ENCODE results near the gene S100A7.

DNA sequence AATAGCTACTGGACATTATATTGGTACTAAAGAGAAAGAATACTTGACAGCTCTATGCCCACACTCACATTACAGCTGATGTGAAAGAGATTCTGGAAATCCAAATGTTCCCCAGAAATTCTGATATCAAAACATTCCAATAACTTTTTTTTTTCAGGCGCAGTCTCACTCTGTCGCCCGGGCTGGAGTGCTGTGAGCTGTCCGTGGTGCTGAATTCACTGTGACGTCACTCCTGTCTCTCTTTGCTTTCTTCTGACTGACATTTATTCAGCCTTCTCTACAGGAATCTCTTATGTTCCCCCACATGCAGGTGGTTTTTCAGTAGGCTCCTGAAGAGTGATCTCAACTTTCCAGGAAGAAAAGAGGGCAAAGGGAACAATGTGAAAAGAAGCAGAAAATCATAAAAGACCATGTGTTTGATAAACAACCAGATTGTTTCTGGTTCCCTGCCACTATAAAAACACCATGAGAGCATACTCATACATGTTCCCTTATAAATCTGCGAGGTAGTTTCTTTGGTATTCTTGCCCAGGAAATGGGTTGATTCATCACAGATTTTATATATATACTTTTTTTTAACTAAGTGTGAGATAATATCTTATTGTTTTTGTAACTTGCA is 37.9 kb downstream of the S100A7 start:
- TF ChIP-seq EZH2 (IDR thresholded peaks at IDR 0.05; ENCODE audit: insufficient read depth, poor library complexity, severe bottlenecking) (no peak), EZH2phosphoT487 (IDR thresholded peaks at IDR 0.05; ENCODE audit: insufficient read depth, low read depth) (no peak)
